ENCODE data around the gene NBAS. TPM values are rescaled to one million over a fixed set of nuclear protein-coding genes. Genes with fewer than 3 reads are reported as not detected.
A peak's percentile ranks its signal among the peaks of the same experiment; 100 is the strongest.

NBAS gene
- total and polyA plus RNA-seq, 9 of the 15 experiments (the other 6 are each of a cell fraction or from before 2014, with no cell fraction given), result 15.3 to 94.4 (median 69.9) TPM

- TF ChIP-seq ZNF764 (CRISPR knock-in tag; IDR thresholded peaks at IDR 0.05; ENCODE audit: low read depth) (no peak), GABPB2 (CRISPR knock-in tag; conservative IDR thresholded peaks at IDR 0.05) (no peak), RBM34 (IDR thresholded peaks at IDR 0.05; ENCODE audit: borderline replicate concordance, insufficient read depth, low read length) (no peak), TEAD2 (tag; IDR thresholded peaks at IDR 0.05) (no peak), SAFB (IDR thresholded peaks at IDR 0.05; ENCODE audit: borderline replicate concordance, low read depth, low read length) (no peak), SOX6 (IDR thresholded peaks at IDR 0.05) (peak; percentile 89), NRF1 (conservative IDR thresholded peaks at IDR 0.05 in 1 of 2, IDR thresholded peaks at IDR 0.05 in 1 of 2) (no peak), MYNN (IDR thresholded peaks at IDR 0.05) (peak; percentile 53; the same call in 1 of the 2 replicates), MYNN (CRISPR knock-in tag; IDR thresholded peaks at IDR 0.05) (no peak), ZNF140 (CRISPR knock-in tag; IDR thresholded peaks at IDR 0.05) (no peak), SMAD4 (CRISPR knock-in tag; conservative IDR thresholded peaks at IDR 0.05) (peak; percentile 99), TCF7L2 (IDR thresholded peaks at IDR 0.05; ENCODE audit: low read depth, low read length) (no peak), KDM4B (IDR thresholded peaks at IDR 0.05; ENCODE audit: borderline replicate concordance in 2 of 2, low read depth in 1 of 2) (no peak), BRCA1 (IDR thresholded peaks at IDR 0.05) (no peak), BRCA1 (CRISPR knock-in tag; IDR thresholded peaks at IDR 0.05) (no peak), KDM2B (CRISPR knock-in tag; IDR thresholded peaks at IDR 0.05) (no peak), ZNF3 (CRISPR knock-in tag; IDR thresholded peaks at IDR 0.05) (no peak), FOXJ2 (tag; IDR thresholded peaks at IDR 0.05) (no peak), ARID2 (IDR thresholded peaks at IDR 0.05) (no peak), PHF8 (IDR thresholded peaks at IDR 0.05; ENCODE audit: borderline replicate concordance, low read length) (no peak), RFX5 (IDR thresholded peaks at IDR 0.05; ENCODE audit: low read depth, low read length) (no peak)
- TF ChIP-seq, protein P1, sequence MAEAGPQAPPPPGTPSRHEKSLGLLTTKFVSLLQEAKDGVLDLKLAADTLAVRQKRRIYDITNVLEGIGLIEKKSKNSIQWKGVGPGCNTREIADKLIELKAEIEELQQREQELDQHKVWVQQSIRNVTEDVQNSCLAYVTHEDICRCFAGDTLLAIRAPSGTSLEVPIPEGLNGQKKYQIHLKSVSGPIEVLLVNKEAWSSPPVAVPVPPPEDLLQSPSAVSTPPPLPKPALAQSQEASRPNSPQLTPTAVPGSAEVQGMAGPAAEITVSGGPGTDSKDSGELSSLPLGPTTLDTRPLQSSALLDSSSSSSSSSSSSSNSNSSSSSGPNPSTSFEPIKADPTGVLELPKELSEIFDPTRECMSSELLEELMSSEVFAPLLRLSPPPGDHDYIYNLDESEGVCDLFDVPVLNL (CRISPR knock-in tag; IDR thresholded peaks at IDR 0.05; ENCODE audit: low read depth), result no peak
- TF ChIP-seq, protein P2, sequence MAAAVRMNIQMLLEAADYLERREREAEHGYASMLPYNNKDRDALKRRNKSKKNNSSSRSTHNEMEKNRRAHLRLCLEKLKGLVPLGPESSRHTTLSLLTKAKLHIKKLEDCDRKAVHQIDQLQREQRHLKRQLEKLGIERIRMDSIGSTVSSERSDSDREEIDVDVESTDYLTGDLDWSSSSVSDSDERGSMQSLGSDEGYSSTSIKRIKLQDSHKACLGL (CRISPR knock-in tag; IDR thresholded peaks at IDR 0.05; ENCODE audit: borderline replicate concordance, poor library complexity, severe bottlenecking), result no peak
- TF ChIP-seq, protein P3, sequence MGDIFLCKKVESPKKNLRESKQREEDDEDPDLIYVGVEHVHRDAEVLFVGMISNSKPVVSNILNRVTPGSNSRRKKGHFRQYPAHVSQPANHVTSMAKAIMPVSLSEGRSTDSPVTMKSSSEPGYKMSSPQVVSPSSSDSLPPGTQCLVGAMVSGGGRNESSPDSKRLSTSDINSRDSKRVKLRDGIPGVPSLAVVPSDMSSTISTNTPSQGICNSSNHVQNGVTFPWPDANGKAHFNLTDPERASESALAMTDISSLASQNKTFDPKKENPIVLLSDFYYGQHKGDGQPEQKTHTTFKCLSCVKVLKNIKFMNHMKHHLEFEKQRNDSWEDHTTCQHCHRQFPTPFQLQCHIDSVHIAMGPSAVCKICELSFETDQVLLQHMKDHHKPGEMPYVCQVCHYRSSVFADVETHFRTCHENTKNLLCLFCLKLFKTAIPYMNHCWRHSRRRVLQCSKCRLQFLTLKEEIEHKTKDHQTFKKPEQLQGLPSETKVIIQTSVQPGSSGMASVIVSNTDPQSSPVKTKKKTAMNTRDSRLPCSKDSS (IDR thresholded peaks at IDR 0.05; ENCODE audit: low read depth, partially characterized antibody), result no peak
- TF ChIP-seq, protein P4, sequence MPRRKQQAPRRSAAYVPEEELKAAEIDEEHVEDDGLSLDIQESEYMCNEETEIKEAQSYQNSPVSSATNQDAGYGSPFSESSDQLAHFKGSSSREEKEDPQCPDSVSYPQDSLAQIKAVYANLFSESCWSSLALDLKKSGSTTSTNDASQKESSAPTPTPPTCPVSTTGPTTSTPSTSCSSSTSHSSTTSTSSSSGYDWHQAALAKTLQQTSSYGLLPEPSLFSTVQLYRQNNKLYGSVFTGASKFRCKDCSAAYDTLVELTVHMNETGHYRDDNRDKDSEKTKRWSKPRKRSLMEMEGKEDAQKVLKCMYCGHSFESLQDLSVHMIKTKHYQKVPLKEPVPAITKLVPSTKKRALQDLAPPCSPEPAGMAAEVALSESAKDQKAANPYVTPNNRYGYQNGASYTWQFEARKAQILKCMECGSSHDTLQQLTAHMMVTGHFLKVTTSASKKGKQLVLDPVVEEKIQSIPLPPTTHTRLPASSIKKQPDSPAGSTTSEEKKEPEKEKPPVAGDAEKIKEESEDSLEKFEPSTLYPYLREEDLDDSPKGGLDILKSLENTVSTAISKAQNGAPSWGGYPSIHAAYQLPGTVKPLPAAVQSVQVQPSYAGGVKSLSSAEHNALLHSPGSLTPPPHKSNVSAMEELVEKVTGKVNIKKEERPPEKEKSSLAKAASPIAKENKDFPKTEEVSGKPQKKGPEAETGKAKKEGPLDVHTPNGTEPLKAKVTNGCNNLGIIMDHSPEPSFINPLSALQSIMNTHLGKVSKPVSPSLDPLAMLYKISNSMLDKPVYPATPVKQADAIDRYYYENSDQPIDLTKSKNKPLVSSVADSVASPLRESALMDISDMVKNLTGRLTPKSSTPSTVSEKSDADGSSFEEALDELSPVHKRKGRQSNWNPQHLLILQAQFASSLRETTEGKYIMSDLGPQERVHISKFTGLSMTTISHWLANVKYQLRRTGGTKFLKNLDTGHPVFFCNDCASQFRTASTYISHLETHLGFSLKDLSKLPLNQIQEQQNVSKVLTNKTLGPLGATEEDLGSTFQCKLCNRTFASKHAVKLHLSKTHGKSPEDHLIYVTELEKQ (CRISPR knock-in tag; IDR thresholded peaks at IDR 0.05), result no peak
Observed at GRCh38 chr2:15253835-15254286, 307.3 kb downstream of the NBAS start (continued).

All from K562 (cell line).